KOPT-K1 (cell line): ENCODE results near the gene POLR3A.

ENCODE experiments used
- H3K27ac ChIP-seq: fragments of 200-600 bp; sonication (generic); 2 replicates; pipeline ENCODE4 v1.5.1; 2016; ENCODE audit warnings: antibody characterized with exemption, mild to moderate bottlenecking, low read depth, low read length; ENCODE audit not compliant: poor library complexity, severe bottlenecking
- H3K36me3 ChIP-seq: fragments of 200-600 bp; sonication (generic); 2 replicates; pipeline ENCODE4 v1.5.1; 2017; ENCODE audit warnings: antibody characterized with exemption, mild to moderate bottlenecking, low read length, moderate library complexity; ENCODE audit not compliant: insufficient read depth
- H3K9me3 ChIP-seq: fragments of 200-600 bp; sonication (generic); 2 replicates; pipeline ENCODE4 v1.5.1; 2017; ENCODE audit warnings: antibody characterized with exemption, low read length, mild to moderate bottlenecking; ENCODE audit not compliant: insufficient read depth, poor library complexity, severe bottlenecking

The POLR3A gene

GRCh38 chr10:78059906-78060702 is 30.8 kb upstream of the POLR3A start:
- Histone ChIP-seq H3K9me3 (no peaks in the 10 kb centered on the region), H3K27ac (no peak overlapping the region), H3K36me3 (no peaks in the 10 kb centered on the region)

DNA sequence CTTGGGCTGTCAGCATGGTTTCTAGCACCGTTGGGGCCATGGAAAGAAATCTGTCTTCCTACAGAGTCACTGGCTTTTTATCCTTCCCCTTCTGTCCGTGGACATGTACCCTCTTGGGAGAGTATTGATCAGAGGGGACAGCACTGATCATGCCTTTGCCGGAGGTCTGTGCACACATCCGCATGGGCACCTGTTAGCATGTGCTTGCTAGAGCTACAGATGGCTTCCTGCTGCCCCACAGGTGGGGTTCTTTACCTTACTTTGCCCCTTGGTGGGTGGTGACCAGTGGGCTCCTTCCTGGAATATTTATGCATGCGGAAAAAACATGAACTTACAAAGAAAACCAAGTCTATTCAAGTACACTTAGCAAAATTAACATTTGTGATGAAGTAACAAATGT is 29.2 kb upstream of the POLR3A start:
- H3K36me3 ChIP-seq, result no peaks in the 10 kb centered on the region
- no peak overlapping the region for H3K27ac ChIP-seq
- no peaks in the 10 kb centered on the region for H3K9me3 ChIP-seq

DNA sequence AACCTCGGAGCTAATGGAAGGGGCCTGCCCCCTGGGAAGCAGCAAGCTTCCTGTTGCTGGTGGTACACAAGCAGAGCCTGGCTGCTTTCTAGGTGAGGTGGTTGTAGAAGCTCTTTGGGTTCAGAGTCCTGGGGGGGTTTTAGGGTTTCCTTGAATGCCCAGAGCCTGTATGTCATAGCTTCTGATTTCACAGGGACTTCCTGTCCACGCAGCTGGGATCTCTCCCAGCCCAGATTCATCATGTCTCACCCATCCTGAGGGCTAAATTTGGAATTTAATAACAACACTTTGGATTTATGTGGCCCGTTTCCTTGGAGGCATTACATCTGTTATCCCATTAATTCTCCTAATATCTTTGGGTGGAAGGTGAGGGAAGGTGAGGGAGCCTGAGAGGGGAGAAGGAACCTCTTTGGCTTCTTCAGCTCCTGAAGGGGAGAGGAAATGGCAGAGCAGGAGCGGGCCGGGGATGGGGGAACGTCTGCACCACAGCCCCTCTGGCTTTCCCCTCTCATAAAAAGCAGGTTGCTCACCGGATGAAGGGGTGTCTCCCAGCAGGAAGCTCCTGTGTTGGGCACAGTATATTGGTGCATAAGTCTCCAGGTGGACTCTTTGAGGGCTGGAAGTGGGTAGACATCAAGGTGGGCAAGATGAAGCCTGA is 24.0 kb upstream of the POLR3A start:
- H3K27ac ChIP-seq, result no peak overlapping the region
- H3K36me3 ChIP-seq, result no peaks in the 10 kb centered on the region
- no peaks in the 10 kb centered on the region for H3K9me3 ChIP-seq

DNA sequence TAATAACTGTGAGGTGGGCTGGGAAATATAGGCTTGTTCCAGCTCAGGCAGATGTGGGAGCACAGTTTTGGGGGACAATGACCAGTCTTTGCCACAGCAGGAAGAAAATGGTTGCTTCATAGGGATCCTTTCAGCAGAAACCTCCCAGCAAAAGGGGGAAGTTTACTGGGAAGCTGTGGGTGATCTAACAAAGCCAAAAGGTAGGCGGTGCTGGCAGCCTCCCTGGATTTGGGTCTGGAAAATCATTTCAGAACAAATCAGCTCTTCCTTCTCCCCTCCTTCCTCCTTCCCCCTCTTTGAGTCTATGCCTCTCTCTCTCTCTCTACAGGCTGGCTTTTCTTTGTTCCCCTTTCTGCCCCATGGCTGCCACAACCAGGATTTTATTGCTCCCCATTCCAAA is 20.5 kb upstream of the POLR3A start:
- no peak overlapping the region for H3K27ac ChIP-seq
- H3K9me3 ChIP-seq, result no peaks in the 10 kb centered on the region
- H3K36me3 ChIP-seq, result no peaks in the 10 kb centered on the region

DNA sequence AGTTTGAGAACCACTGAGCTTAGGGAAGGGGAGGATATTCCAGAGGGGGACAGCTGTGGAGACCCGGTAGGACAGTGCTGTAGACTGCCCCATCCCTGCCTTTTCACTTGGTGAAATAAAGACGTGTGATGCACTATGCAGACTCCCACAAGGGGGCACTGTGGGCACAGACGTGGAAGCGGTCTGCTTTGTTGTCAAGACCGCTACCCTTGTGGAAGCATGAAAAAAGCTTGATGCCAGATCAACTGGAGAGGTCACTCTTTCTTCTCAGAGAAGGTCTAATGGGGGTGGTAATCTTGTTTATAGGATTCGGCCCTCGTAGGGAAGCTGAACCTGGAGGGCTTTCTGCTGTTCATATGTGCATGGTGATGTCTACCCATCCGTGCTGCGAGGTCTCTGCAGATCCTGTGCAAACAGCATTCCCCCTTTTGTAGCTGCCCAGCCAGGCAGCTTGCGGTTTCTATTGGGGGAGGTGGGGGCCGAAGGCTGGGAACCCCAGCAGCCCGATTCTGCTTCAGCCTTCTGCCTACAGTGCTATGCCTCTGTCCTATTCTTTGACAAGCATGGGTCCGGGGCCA is 18.1 kb upstream of the POLR3A start:
- H3K9me3 ChIP-seq, result no peaks in the 10 kb centered on the region
- peaks cover 14% of the 10 kb centered on the region for H3K36me3 ChIP-seq
- no peak overlapping the region for H3K27ac ChIP-seq

DNA sequence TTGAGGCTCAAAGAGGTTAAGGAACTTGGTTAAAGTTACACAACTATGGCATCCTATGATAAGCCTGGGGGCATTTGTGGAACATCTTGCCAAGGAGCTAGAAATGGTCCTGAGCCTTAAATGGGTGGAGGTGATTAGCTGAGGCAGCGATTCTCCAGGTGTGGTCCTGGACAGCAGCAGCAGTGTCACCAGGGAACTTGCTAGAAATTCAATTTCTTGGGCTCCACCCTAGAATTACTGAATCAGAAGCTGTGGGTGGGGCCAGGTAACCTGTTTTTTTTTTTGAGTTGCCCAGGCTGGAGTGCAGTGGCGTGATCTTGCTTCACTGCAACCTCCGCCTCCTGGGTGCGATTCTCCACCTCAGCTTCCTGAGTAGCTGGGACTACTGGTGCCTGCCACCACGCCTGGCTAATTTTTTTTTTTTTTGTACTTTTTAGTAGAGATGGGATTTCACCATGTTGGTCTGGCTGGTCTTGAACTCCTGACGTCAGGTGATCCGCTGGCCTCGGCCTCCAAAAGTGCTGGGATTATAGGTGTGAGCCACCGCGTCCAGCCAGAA is 17.5 kb upstream of the POLR3A start:
- Histone ChIP-seq H3K9me3 (no peaks in the 10 kb centered on the region), H3K36me3 (peaks cover 21% of the 10 kb centered on the region), H3K27ac (no peak overlapping the region)

DNA sequence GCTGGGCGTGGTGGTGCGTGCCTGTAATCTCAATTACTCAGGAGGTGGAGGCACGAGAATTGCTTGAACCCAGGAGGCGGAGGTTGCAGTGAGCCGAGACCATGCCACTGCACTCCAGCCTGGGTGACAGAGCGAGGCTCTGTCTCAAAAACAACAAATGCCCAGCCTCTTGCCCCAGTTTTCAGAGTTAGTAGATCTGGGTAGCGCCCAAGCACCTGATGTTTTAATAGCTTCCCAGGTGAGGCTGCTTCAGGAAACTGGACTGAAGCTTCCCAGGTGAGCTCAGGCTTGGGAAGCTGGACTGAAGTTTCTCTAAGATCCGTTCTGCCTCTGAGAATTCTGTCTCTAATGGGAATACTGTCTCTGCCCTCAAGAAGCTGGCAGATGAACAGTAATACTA is 16.5 kb upstream of the POLR3A start:
- Histone ChIP-seq H3K36me3 (peaks cover 30% of the 10 kb centered on the region), H3K9me3 (no peaks in the 10 kb centered on the region), H3K27ac (no peak overlapping the region)

DNA sequence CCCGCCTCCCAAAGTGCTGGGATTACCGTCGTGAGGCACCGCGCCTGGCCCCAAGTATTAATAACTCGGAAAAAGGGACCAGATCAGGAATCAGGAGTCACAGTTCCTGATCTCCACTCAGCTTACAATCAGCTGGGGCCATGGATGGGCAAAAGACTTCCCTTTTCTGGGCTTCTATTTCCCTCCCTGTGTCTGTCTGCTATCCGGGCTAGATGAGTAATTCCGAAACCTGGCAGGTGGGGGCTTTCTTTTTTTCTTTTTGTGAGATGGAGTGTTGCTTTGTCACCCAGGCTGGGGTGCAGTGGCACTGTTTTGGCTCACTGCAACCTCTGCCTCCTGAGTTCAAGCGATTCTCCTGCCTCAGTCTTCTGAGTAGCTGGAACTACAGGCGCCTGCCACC is 15.9 kb upstream of the POLR3A start:
- Histone ChIP-seq H3K36me3 (peaks cover 36% of the 10 kb centered on the region), H3K9me3 (no peaks in the 10 kb centered on the region), H3K27ac (no peak overlapping the region)

DNA sequence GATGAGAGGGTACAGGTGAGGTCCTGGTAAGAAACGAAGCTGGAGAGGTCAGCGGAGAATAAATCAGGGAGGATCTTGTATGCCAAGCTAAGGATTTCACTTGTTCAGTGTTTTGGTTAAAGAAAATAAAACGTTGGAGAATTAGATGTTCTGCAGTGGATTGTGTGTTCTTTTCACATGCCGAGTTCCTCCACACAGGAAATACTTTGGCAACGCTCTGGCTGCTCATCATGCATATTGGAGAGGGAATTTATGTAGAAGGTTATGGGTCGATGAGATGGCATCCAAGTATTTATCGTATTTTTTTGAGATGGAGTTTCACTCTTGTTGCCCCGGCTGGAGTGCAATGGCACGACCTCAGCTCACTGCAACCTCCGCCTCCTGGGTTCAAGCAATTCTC is 15.4 kb upstream of the POLR3A start:
- peaks cover 42% of the 10 kb centered on the region for H3K36me3 ChIP-seq
- no peaks in the 10 kb centered on the region for H3K9me3 ChIP-seq
- no peak overlapping the region for H3K27ac ChIP-seq

- H3K27ac ChIP-seq, result no peak overlapping the region
- peaks cover 47% of the 10 kb centered on the region for H3K36me3 ChIP-seq
- no peaks in the 10 kb centered on the region for H3K9me3 ChIP-seq
Observed at GRCh38 chr10:78044179-78044578, 14.9 kb upstream of the POLR3A start.

DNA sequence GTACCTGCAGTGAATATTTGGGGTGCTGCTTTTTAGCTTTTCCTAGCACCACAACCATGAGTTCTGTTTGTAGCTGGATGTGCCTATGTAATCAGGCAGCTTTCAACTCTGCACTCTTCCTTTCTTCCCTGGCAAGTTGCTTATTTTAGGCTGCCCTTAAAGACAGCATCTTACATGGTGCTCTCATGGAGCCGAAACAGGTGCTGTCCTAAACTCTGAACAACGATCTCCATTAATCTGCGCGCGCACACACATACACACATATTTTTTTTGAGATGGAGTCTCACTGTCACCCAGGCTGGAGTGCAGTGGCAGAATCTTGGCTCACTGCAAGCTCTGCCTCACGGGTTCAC is 13.4 kb upstream of the POLR3A start:
- Histone ChIP-seq H3K9me3 (no peaks in the 10 kb centered on the region), H3K27ac (no peak overlapping the region), H3K36me3 (peaks cover 61% of the 10 kb centered on the region)

DNA sequence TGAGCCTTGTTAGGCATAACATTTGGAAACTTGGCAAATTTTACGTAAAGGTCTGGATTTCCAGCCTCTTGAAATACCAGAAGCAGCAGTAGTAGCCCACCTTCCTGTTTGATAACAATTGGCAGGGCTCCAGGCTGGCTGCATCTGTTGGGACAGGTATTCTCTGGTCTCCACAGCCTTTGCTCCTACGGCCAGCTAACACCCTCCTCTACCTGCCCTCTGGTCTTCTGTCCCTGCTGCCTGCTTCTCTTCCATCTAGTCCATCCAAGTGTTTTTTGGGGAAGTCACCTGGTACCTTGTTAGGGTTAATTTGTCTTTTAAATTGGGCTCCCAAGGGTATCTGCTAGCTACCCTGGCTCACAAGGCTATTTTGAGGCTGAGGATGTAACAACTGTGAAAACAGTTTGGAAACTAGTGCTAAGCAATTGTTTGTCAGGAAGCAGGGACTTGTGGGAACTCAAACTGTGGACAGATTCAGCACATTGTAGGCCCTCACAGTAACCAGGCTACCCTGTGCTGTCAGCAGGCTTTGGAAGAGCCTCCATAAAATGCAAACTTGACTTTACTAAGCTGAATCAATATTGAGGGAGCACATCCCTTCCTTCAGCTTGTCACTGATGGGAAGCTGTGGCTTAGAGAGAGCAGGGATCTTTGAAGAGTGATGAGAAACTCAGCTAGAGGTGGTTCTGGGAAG is 12.9 kb upstream of the POLR3A start:
- peaks cover 66% of the 10 kb centered on the region for H3K36me3 ChIP-seq
- H3K9me3 ChIP-seq, result no peaks in the 10 kb centered on the region
- H3K27ac ChIP-seq, result no peak overlapping the region

DNA sequence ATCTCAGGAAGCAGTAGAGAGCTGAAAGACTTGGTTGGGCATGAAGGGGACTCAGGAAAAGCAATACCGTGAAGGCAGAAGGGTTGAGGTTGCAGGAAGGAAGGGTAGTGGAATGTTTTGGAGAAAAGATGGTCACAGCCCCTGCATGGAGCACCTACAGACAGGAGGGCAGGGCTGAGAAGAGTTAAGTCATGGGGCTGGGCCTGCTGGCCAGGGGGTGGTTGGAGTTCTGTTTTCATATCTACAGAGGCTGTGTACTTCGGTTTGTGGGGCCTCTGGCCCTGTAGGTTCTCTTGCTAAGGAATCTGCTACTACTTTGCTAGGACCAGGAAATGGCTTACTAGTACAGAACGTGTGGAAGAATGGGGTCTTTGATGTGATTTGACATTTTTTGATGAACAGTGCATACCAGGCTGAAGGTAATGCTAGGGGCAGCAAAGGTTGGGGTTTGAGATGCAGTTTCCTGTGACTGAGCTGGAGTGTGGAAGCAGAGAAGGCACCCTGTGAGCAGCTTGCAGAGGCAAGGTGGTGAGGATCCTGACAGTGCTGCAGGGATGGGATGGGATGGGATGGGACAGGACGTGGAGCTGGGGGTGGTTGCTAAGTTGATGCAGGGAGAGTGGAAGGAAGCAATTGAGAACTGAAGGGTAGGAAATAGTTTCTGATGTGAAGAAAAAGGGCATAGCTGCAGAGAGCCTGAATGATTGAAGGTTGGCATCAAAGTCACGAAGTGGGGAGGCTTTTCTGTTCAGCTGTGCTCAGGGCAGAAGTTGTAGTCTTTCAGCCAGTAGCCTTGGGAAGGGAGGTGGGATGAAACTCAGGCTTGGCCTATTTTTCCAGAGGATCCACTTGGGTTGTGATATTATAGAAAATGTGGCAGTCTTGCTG is 12.1 kb upstream of the POLR3A start:
- Histone ChIP-seq H3K36me3 (peaks cover 74% of the 10 kb centered on the region), H3K9me3 (no peaks in the 10 kb centered on the region), H3K27ac (no peak overlapping the region)

DNA sequence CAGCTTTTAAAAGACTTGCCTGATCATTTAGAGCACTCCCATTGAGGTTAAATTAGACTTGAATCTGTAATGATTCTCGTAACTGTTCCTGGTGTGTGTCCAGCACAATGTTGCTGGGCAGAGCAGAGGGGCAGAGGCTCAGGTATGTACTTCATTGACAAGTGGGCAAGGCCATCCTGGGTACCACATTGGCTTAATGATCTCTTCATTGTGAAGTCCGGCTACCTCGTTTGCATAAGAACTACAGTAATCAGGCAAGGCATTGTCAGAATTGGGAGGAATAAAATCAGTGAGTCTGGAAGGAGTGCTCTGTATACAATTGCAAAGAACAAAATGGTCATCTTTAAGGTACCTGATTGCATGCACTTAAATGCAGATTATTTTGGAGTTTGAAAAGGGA is 10.4 kb upstream of the POLR3A start:
- peaks cover 91% of the 10 kb centered on the region for H3K36me3 ChIP-seq
- H3K27ac ChIP-seq, result no peak overlapping the region

More for the DNA sequence above, 10.4 kb upstream of the POLR3A start:
- H3K9me3 ChIP-seq, result no peaks in the 10 kb centered on the region
